ENCODE results near the gene ESF1. TPM values are rescaled to one million over a fixed set of nuclear protein-coding genes. Genes with fewer than 3 reads are reported as not detected.
A peak's percentile ranks its signal among the peaks of the same experiment; 100 is the strongest.

ESF1 gene
- total RNA-seq, 2 donors from 2014 or later: 9.9 to 11.0 TPM

GRCh38 chr20:13777171-13777601 lies 7.5 kb downstream of the ESF1 start:
- Histone ChIP-seq H3K9me3 (no peaks in the 10 kb centered on the region), H3K9ac (ENCODE audit: low read depth in 2 of 2, low read length in 2 of 2) (no peak overlapping the region), H3K36me3 (peaks cover 7% of the 10 kb centered on the region), H3K27ac (no peak overlapping the region), H3K27me3 (no peaks in the 10 kb centered on the region), H3K4me3 (no peak overlapping the region), H3K4me1 (no peaks in the 10 kb centered on the region)
- intact Hi-C loops (cut with DNase I): loop anchor here (10.0 kb wide), 2 partner anchors 132 to 852 kb away; no protein-coding TSS in a partner anchor
- no peak for TF ChIP-seq CTCF (IDR thresholded peaks at IDR 0.05)
- no peak for DNase-seq

GRCh38 chr20:13775867-13776266 lies 8.9 kb downstream of the ESF1 start:
- Histone ChIP-seq H3K36me3 (no peaks in the 10 kb centered on the region), H3K4me1 (no peaks in the 10 kb centered on the region), H3K9me3 (no peaks in the 10 kb centered on the region), H3K9ac (ENCODE audit: low read depth in 2 of 2, low read length in 2 of 2) (no peak overlapping the region), H3K27me3 (no peaks in the 10 kb centered on the region), H3K4me3 (no peak overlapping the region), H3K27ac (no peak overlapping the region)
- TF ChIP-seq CTCF (IDR thresholded peaks at IDR 0.05): no peak
- no peak for DNase-seq
- intact Hi-C loops (cut with DNase I): loop anchor here (10.0 kb wide), 2 partner anchors 131 to 851 kb away; no protein-coding TSS in a partner anchor

- Histone ChIP-seq H3K9me3 (no peaks in the 10 kb centered on the region), H3K9ac (ENCODE audit: low read depth in 2 of 2, low read length in 2 of 2) (no peak overlapping the region), H3K27me3 (no peaks in the 10 kb centered on the region), H3K27ac (no peak overlapping the region), H3K36me3 (no peaks in the 10 kb centered on the region), H3K4me1 (no peaks in the 10 kb centered on the region), H3K4me3 (no peak overlapping the region)
- intact Hi-C loops (cut with DNase I): loop anchor here (10.0 kb wide), 2 partner anchors 128 to 848 kb away; no protein-coding TSS in a partner anchor
- no peak for DNase-seq
- TF ChIP-seq CTCF (IDR thresholded peaks at IDR 0.05): no peak
These were observed 12.2 kb downstream of the ESF1 start for GRCh38 chr20:13772529-13772928.

- intact Hi-C loops (cut with DNase I): loop anchor here (10.0 kb wide), 2 partner anchors 127 to 847 kb away; no protein-coding TSS in a partner anchor
- no peaks in the 10 kb centered on the region for H3K4me1 ChIP-seq
- DNase-seq: no peak
- H3K36me3 ChIP-seq: no peaks in the 10 kb centered on the region
- H3K9ac ChIP-seq (ENCODE audit: low read depth in 2 of 2, low read length in 2 of 2): no peak overlapping the region
- no peaks in the 10 kb centered on the region for H3K27me3 ChIP-seq
- no peak overlapping the region for H3K4me3 ChIP-seq
- H3K9me3 ChIP-seq: no peaks in the 10 kb centered on the region
- peak; percentile 55 for TF ChIP-seq CTCF (IDR thresholded peaks at IDR 0.05)
- H3K27ac ChIP-seq: no peak overlapping the region
These were observed 12.8 kb downstream of the ESF1 start for GRCh38 chr20:13771853-13772453.

GRCh38 chr20:13770141-13770540 lies 14.6 kb downstream of the ESF1 start:
- no peak for DNase-seq
- Histone ChIP-seq H3K9me3 (no peaks in the 10 kb centered on the region), H3K9ac (ENCODE audit: low read depth in 2 of 2, low read length in 2 of 2) (no peak overlapping the region), H3K4me1 (no peaks in the 10 kb centered on the region), H3K27me3 (no peaks in the 10 kb centered on the region), H3K27ac (no peak overlapping the region), H3K36me3 (no peaks in the 10 kb centered on the region), H3K4me3 (no peak overlapping the region)
- no peak for TF ChIP-seq CTCF (IDR thresholded peaks at IDR 0.05)
- intact Hi-C loops (cut with DNase I): loop anchor here (10.0 kb wide), 2 partner anchors 125 to 845 kb away; no protein-coding TSS in a partner anchor
